Nephron progenitor cell (in vitro differentiated cells): ENCODE results near the gene PRKAG2.

ENCODE experiments used
- DNase-seq: peaks from one replicate; pipeline ENCODE4 v3.0.0; 2021
- H3K27ac Mint-ChIP-seq: 2 replicates; pipeline ENCODE4 v1.8.0; 2021; ENCODE audit warnings: mild to moderate bottlenecking, moderate library complexity, mixed read lengths
- H3K27me3 Mint-ChIP-seq: 2 replicates; pipeline ENCODE4 v1.8.0; 2021; ENCODE audit warnings: mild to moderate bottlenecking, low read depth, mixed read lengths; ENCODE audit not compliant: poor library complexity
- H3K36me3 Mint-ChIP-seq: 2 replicates; pipeline ENCODE4 v1.8.0; 2021; ENCODE audit warnings: low read depth, mixed read lengths
- H3K4me1 Mint-ChIP-seq: 2 replicates; pipeline ENCODE4 v1.8.0; 2021; ENCODE audit warnings: mixed read lengths
- H3K4me3 Mint-ChIP-seq: 2 replicates; pipeline ENCODE4 v1.8.0; 2021; ENCODE audit warnings: mild to moderate bottlenecking, moderate library complexity, mixed read lengths
- H3K9me3 Mint-ChIP-seq: 2 replicates; pipeline ENCODE4 v1.8.0; 2021; ENCODE audit warnings: mild to moderate bottlenecking, moderate library complexity, mixed read lengths
- TF ChIP-seq, protein P1 (sequence below): fragments of 200-600 bp; sonication (generic); IDR thresholded peaks from 2 replicates; pipeline ENCODE4 v1.5.0; 2021; ENCODE audit warnings: antibody characterized with exemption

PRKAG2 gene

DNA sequence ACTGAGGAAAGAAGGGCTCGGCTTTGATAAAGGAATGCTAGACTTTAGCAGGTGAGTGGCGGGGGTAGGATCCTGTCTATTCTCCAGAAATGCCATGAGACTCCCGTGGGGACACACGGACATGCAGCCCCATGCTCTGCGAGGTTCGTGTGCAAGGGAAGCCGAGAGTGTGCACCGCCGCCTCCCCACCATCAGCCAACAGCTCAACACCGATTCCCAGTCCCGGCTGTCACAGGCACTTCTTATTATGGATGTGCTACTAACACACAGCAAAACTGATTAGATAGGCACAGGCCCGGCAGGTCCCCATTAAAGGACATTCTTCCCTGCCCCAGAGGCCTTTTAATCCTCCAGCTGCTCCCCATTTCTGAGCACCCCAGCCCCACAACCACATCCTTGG lies 154.4 kb downstream of the PRKAG2 start:
- Mint-ChIP-seq H3K4me1 (peaks cover 51% of the 10 kb centered on the region), H3K27ac (no peak overlapping the region), H3K9me3 (no peaks in the 10 kb centered on the region), H3K36me3 (no peaks in the 10 kb centered on the region), H3K4me3 (no peak overlapping the region), H3K27me3 (peaks cover 20% of the 10 kb centered on the region)
- no peak for DNase-seq
- TF ChIP-seq, protein P1, sequence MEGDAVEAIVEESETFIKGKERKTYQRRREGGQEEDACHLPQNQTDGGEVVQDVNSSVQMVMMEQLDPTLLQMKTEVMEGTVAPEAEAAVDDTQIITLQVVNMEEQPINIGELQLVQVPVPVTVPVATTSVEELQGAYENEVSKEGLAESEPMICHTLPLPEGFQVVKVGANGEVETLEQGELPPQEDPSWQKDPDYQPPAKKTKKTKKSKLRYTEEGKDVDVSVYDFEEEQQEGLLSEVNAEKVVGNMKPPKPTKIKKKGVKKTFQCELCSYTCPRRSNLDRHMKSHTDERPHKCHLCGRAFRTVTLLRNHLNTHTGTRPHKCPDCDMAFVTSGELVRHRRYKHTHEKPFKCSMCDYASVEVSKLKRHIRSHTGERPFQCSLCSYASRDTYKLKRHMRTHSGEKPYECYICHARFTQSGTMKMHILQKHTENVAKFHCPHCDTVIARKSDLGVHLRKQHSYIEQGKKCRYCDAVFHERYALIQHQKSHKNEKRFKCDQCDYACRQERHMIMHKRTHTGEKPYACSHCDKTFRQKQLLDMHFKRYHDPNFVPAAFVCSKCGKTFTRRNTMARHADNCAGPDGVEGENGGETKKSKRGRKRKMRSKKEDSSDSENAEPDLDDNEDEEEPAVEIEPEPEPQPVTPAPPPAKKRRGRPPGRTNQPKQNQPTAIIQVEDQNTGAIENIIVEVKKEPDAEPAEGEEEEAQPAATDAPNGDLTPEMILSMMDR = no peak

GRCh38 chr7:151721694-151722093 lies 155.2 kb downstream of the PRKAG2 start:
- TF ChIP-seq, protein P1 = no peak
- Mint-ChIP-seq H3K27ac (no peak overlapping the region), H3K27me3 (peaks cover 28% of the 10 kb centered on the region), H3K36me3 (no peaks in the 10 kb centered on the region), H3K9me3 (no peaks in the 10 kb centered on the region), H3K4me1 (peaks cover 50% of the 10 kb centered on the region), H3K4me3 (no peak overlapping the region)
- DNase-seq = no peak

- H3K9me3 Mint-ChIP-seq = no peaks in the 10 kb centered on the region
- no peak overlapping the region for H3K4me3 Mint-ChIP-seq
- no peak for DNase-seq
- TF ChIP-seq, protein P1 = no peak
- H3K27ac Mint-ChIP-seq = no peak overlapping the region
- no peaks in the 10 kb centered on the region for H3K36me3 Mint-ChIP-seq
- peaks cover 49% of the 10 kb centered on the region for H3K4me1 Mint-ChIP-seq
- peaks cover 28% of the 10 kb centered on the region for H3K27me3 Mint-ChIP-seq
These were observed 155.7 kb downstream of the PRKAG2 start for GRCh38 chr7:151721236-151721635.

DNA sequence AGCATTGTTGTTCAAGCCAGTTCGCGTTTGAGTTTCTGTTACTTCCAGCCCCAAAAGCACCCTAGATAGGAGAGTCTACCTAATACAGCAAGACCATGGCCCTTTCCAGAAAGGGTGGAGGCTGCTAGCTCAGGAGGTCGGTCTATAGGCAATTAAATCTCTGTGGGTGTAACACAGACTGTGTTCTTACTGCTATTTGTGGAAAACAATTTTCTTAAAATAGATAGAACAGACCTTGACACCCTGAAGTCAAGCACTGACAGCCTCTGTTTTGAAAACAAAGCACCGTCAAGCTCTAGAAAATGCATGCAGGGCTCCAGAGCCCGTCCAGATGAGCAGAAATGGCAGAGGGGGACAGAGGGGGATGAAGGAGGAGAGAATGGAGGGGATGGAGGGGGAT lies 156.6 kb downstream of the PRKAG2 start:
- Mint-ChIP-seq H3K27me3 (peaks cover 34% of the 10 kb centered on the region), H3K36me3 (no peaks in the 10 kb centered on the region), H3K9me3 (no peaks in the 10 kb centered on the region), H3K4me3 (no peak overlapping the region), H3K4me1 (peaks cover 39% of the 10 kb centered on the region), H3K27ac (no peak overlapping the region)
- TF ChIP-seq, protein P1 = no peak
- no peak for DNase-seq

DNA sequence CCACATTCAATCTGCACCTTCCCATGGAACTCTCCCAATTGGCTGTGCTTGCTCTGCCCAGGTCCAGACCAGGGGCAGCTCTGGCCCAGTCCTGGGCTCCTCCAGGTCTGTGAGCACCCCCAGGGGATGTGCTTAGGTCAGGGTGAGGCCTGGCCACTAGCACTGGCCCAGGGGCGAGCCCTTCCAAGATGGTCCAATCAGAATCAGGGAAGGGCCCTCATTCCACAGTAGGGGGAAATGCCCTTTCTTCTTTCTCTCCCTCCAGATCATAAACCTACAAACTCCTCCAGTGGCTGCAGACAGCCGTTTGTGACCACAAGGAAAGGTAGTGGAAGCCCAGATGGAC lies 157.0 kb downstream of the PRKAG2 start:
- H3K4me3 Mint-ChIP-seq = no peak overlapping the region
- no peak for DNase-seq
- peaks cover 34% of the 10 kb centered on the region for H3K27me3 Mint-ChIP-seq
- H3K27ac Mint-ChIP-seq = no peak overlapping the region
- TF ChIP-seq, protein P1 = no peak
- no peaks in the 10 kb centered on the region for H3K9me3 Mint-ChIP-seq
- H3K36me3 Mint-ChIP-seq = no peaks in the 10 kb centered on the region
- peaks cover 35% of the 10 kb centered on the region for H3K4me1 Mint-ChIP-seq

GRCh38 chr7:151719031-151719896 lies 157.7 kb downstream of the PRKAG2 start:
- Mint-ChIP-seq H3K4me3 (no peak overlapping the region), H3K4me1 (peaks cover 36% of the 10 kb centered on the region), H3K9me3 (no peaks in the 10 kb centered on the region), H3K27ac (peak overlapping the region; percentile 66), H3K27me3 (peaks cover 34% of the 10 kb centered on the region), H3K36me3 (no peaks in the 10 kb centered on the region)
- TF ChIP-seq, protein P1 = no peak
- no peak for DNase-seq
